Keratinocyte (primary cell): ENCODE measurements around the gene KRT40. TPM values are rescaled to one million over a fixed set of nuclear protein-coding genes. Genes with fewer than 3 reads are reported as not detected.

Source experiments
- DNase-seq: peaks from one replicate; pipeline ENCODE4 v3.0.0-alpha.2; 2011; ENCODE audit warnings: low read depth, missing footprints, low spot score
- FAIRE-seq: peaks from 2 replicates; lab custom pipeline; 2011; peaks lifted over from hg19 to GRCh38; lab: Jason Lieb, UNC
- H2AFZ ChIP-seq: 2 replicates; pipeline ENCODE4 v1.6.0; 2012; ENCODE audit warnings: low read length, control low read depth, inconsistent platforms; ENCODE audit not compliant: control insufficient read depth
- H3K27ac ChIP-seq: 2 replicates; pipeline ENCODE4 v1.5.1; 2011; ENCODE audit warnings: low read length; ENCODE audit not compliant: control insufficient read depth, insufficient read depth
- H3K27me3 ChIP-seq: 3 replicates; pipeline ENCODE4 v1.6.0; 2011; ENCODE audit warnings: low read length; ENCODE audit not compliant: control insufficient read depth, insufficient read depth; ENCODE audit errors: extremely low read depth
- H3K36me3 ChIP-seq, 2 experiments: 2 replicates in 1 of 2; 3 replicates in 1 of 2; pipeline ENCODE4 v1.5.1; 2011; ENCODE audit warnings: low read length in 2 of 2, mild to moderate bottlenecking in 1 of 2; ENCODE audit not compliant: control insufficient read depth in 2 of 2, insufficient read depth in 2 of 2; ENCODE audit errors: extremely low read depth in 1 of 2
- H3K4me1 ChIP-seq: 3 replicates; pipeline ENCODE4 v1.5.1; 2011; ENCODE audit warnings: low read length; ENCODE audit not compliant: control insufficient read depth, insufficient read depth; ENCODE audit errors: extremely low read depth
- H3K4me2 ChIP-seq: 3 replicates; pipeline ENCODE4 v1.6.0; 2011; ENCODE audit warnings: low read depth, low read length; ENCODE audit not compliant: control insufficient read depth, insufficient read depth; ENCODE audit errors: extremely low read depth
- H3K4me3 ChIP-seq, 3 experiments: fragments of 200-600 bp in 1 of 3; sonication (generic) in 1 of 3; 2 replicates in 2 of 3; 3 replicates in 1 of 3; pipeline ENCODE4 v1.5.1; 2011 to 2016; ENCODE audit warnings: low read length in 3 of 3, mild to moderate bottlenecking in 3 of 3, control low read depth in 2 of 3, inconsistent platforms in 1 of 3, low read depth in 1 of 3, mixed read lengths in 1 of 3, mixed run types in 1 of 3, moderate library complexity in 1 of 3; ENCODE audit not compliant: control insufficient read depth in 2 of 3, insufficient read depth in 2 of 3; ENCODE audit errors: extremely low read depth in 1 of 3
- H3K79me2 ChIP-seq: 2 replicates; pipeline ENCODE4 v1.6.0; 2012; ENCODE audit warnings: low read length; ENCODE audit not compliant: control insufficient read depth, insufficient read depth
- H3K9ac ChIP-seq: 3 replicates; pipeline ENCODE4 v1.6.0; 2011; ENCODE audit warnings: low read length; ENCODE audit not compliant: control insufficient read depth, insufficient read depth; ENCODE audit errors: extremely low read depth
- H3K9me1 ChIP-seq: 3 replicates; pipeline ENCODE4 v1.6.0; 2011; ENCODE audit warnings: low read length; ENCODE audit not compliant: control insufficient read depth, insufficient read depth; ENCODE audit errors: extremely low read depth
- H3K9me3 ChIP-seq: 2 replicates; pipeline ENCODE4 v1.5.1; 2012; ENCODE audit warnings: low read depth, low read length; ENCODE audit not compliant: control insufficient read depth
- H4K20me1 ChIP-seq: 3 replicates; pipeline ENCODE4 v1.6.0; 2011; ENCODE audit warnings: low read length; ENCODE audit not compliant: control insufficient read depth, insufficient read depth; ENCODE audit errors: extremely low read depth
- EZH2 ChIP-seq: IDR thresholded peaks from one replicate; pipeline ENCODE4 v1.6.1; 2012; ENCODE audit warnings: inconsistent platforms, mild to moderate bottlenecking, low read length, moderate library complexity
- dilution Hi-C: fragments of 300-500 bp; cut with MboI; formaldehyde crosslinking; loops from one replicate; pipeline ENCODE4 v1.7.0; 2020; ENCODE audit warnings: low sequenced_read_pairs; ENCODE audit not compliant: extremely low pct_ligation_motif_present
- polyA plus RNA-seq, 5 experiments: library from polyadenylated mRNA; depleted of rRNA in 3 of 5; stranded (reverse) in 3 of 5; stranded (forward) in 1 of 5; unstranded in 1 of 5; fragments of >200 nt; gene quantifications; 1 replicate in 1 of 5; 2 replicates in 3 of 5; 3 replicates in 1 of 5; pipeline versions ENCODE4 v1.2.1 to v1.2.3, GENCODE V29; 2011 to 2012; ENCODE audit warnings: missing spikeins in 2 of 5, low read depth in 1 of 5, low replicate concordance in 1 of 5
- TF ChIP-seq, protein P1 (sequence below), 3 experiments: IDR thresholded peaks in 1 of 3; conservative IDR thresholded peaks in 1 of 3; optimal IDR thresholded peaks in 1 of 3; 2 replicates in 2 of 3; 3 replicates in 1 of 3; pipeline versions ENCODE3 to v1.5.1; 2011; ENCODE audit warnings: low read length in 3 of 3, mild to moderate bottlenecking in 3 of 3, moderate library complexity in 2 of 3, control low read depth in 1 of 3, inconsistent platforms in 1 of 3; ENCODE audit not compliant: insufficient read depth in 2 of 3; ENCODE audit errors: extremely low read depth in 1 of 3

The KRT40 gene
- polyA plus RNA-seq, 1 donor (not counting 4 experiments of a cell fraction or from before 2014, with no cell fraction given), result 0.03 TPM

GRCh38 chr17:40980117-40980516 lies 4.0 kb downstream of the KRT40 start:
- Histone ChIP-seq H3K27me3 (no peaks in the 10 kb centered on the region), H3K79me2 (no peaks in the 10 kb centered on the region), H3K36me3 (no peaks in the 10 kb centered on the region), H4K20me1 (no peaks in the 10 kb centered on the region), H3K9me1 (no peaks in the 10 kb centered on the region), H3K9me3 (no peaks in the 10 kb centered on the region), H3K4me3 (no peak overlapping the region), H3K27ac (no peak overlapping the region), H3K4me1 (peaks cover 4% of the 10 kb centered on the region), H2AFZ (no peak overlapping the region), H3K4me2 (no peak overlapping the region), H3K9ac (no peak overlapping the region)
- FAIRE-seq, result no peak
- dilution Hi-C loops, result no loop called here
- no peak for DNase-seq
- TF ChIP-seq EZH2, result no peak
- TF ChIP-seq, protein P1, sequence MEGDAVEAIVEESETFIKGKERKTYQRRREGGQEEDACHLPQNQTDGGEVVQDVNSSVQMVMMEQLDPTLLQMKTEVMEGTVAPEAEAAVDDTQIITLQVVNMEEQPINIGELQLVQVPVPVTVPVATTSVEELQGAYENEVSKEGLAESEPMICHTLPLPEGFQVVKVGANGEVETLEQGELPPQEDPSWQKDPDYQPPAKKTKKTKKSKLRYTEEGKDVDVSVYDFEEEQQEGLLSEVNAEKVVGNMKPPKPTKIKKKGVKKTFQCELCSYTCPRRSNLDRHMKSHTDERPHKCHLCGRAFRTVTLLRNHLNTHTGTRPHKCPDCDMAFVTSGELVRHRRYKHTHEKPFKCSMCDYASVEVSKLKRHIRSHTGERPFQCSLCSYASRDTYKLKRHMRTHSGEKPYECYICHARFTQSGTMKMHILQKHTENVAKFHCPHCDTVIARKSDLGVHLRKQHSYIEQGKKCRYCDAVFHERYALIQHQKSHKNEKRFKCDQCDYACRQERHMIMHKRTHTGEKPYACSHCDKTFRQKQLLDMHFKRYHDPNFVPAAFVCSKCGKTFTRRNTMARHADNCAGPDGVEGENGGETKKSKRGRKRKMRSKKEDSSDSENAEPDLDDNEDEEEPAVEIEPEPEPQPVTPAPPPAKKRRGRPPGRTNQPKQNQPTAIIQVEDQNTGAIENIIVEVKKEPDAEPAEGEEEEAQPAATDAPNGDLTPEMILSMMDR (optimal IDR thresholded peaks at IDR 0.05 in 1 of 3, IDR thresholded peaks at IDR 0.05 in 1 of 3, conservative IDR thresholded peaks at IDR 0.05 in 1 of 3; ENCODE audit: extremely low read depth in 1 of 3, insufficient read depth in 2 of 3, low read length in 3 of 3), result no peak

GRCh38 chr17:40978575-40979151 lies 5.5 kb downstream of the KRT40 start:
- DNase-seq (no peak), FAIRE-seq (peak; percentile 67)
- no peaks in the 10 kb centered on the region for H3K9me1 ChIP-seq
- no peaks in the 10 kb centered on the region for H3K9me3 ChIP-seq
- no peaks in the 10 kb centered on the region for H3K36me3 ChIP-seq
- no peaks in the 10 kb centered on the region for H4K20me1 ChIP-seq
- H3K27me3 ChIP-seq, result no peaks in the 10 kb centered on the region
- peaks cover 4% of the 10 kb centered on the region for H3K4me1 ChIP-seq
- H3K4me2 ChIP-seq, result no peak overlapping the region
- H2AFZ ChIP-seq, result peak overlapping the region; percentile 51
- H3K79me2 ChIP-seq, result no peaks in the 10 kb centered on the region
- dilution Hi-C loops, result no loop called here
- no peak overlapping the region for H3K9ac ChIP-seq
- no peak overlapping the region for H3K4me3 ChIP-seq
- H3K27ac ChIP-seq, result no peak overlapping the region
- TF ChIP-seq, protein P1 (optimal IDR thresholded peaks at IDR 0.05 in 1 of 3, IDR thresholded peaks at IDR 0.05 in 1 of 3, conservative IDR thresholded peaks at IDR 0.05 in 1 of 3; ENCODE audit: extremely low read depth in 1 of 3, insufficient read depth in 2 of 3, low read length in 3 of 3), result no peak
- TF ChIP-seq EZH2, result no peak
